CD14-positive monocyte (primary cell): ENCODE results near the gene NR1I3. TPM values are rescaled to one million over a fixed set of nuclear protein-coding genes. Genes with fewer than 3 reads are reported as not detected.

Experiments
- DNase-seq, 3 donors: peaks; one replicate each; pipeline ENCODE4 v3.0.0-alpha.2; 2011 to 2022
- H2AFZ ChIP-seq: 2 replicates; pipeline ENCODE4 v1.6.0; 2012; ENCODE audit warnings: mild to moderate bottlenecking, low read depth, low read length, inconsistent platforms; ENCODE audit not compliant: insufficient read depth, poor library complexity, severe bottlenecking
- H3K27ac ChIP-seq, 2 donors: 1 replicate in 1 of 2; 2 replicates in 1 of 2; pipeline ENCODE4 v1.5.1; 2012 to 2013; ENCODE audit warnings: low read length in 2 of 2, control low read depth in 1 of 2, inconsistent platforms in 1 of 2, low read depth in 1 of 2, mild to moderate bottlenecking in 1 of 2
- H3K27me3 ChIP-seq, 2 donors: one replicate each; pipeline versions ENCODE4 v1.6.0 to v1.6.1; 2011 to 2013; ENCODE audit warnings: low read length in 2 of 2; ENCODE audit not compliant: control insufficient read depth in 2 of 2, insufficient read depth in 2 of 2
- H3K36me3 ChIP-seq, 2 donors: replicated peaks in 1 of 2; 1 replicate in 1 of 2; 2 replicates in 1 of 2; pipeline versions ENCODE4 v1.5.1 to v1.6.1; 2012 to 2013; ENCODE audit warnings: low read length in 2 of 2, control low read depth in 1 of 2, inconsistent platforms in 1 of 2, mild to moderate bottlenecking in 1 of 2; ENCODE audit not compliant: insufficient read depth in 2 of 2, control insufficient read depth in 1 of 2
- H3K4me1 ChIP-seq, 2 donors: 1 replicate in 1 of 2; 2 replicates in 1 of 2; pipeline versions ENCODE4 v1.5.1 to v1.6.1; 2012 to 2013; ENCODE audit warnings: low read length in 2 of 2, control low read depth in 1 of 2, inconsistent platforms in 1 of 2, mild to moderate bottlenecking in 1 of 2, moderate library complexity in 1 of 2; ENCODE audit not compliant: insufficient read depth in 2 of 2, control insufficient read depth in 1 of 2
- H3K4me2 ChIP-seq: replicated peaks from 2 replicates; pipeline ENCODE3; 2012; ENCODE audit warnings: low read length, moderate library complexity, mild to moderate bottlenecking; ENCODE audit not compliant: poor library complexity, severe bottlenecking; ENCODE audit errors: extremely low read depth
- H3K4me3 ChIP-seq, 3 experiments: fragments of 200-600 bp in 1 of 3; sonication (generic) in 1 of 3; replicated peaks in 1 of 3; 1 replicate in 2 of 3; 2 replicates in 1 of 3; pipeline ENCODE4 v1.5.1; 2011 to 2013; ENCODE audit warnings: low read length in 3 of 3, mild to moderate bottlenecking in 3 of 3, control low read depth in 2 of 3, low read depth in 2 of 3, inconsistent platforms in 1 of 3, moderate library complexity in 1 of 3
- H3K79me2 ChIP-seq: 2 replicates; pipeline ENCODE4 v1.6.0; 2012; ENCODE audit warnings: mild to moderate bottlenecking, control low read depth, inconsistent platforms, low read length, moderate library complexity; ENCODE audit not compliant: insufficient read depth
- H3K9ac ChIP-seq: 2 replicates; pipeline ENCODE4 v1.6.0; 2017; ENCODE audit warnings: low read length, mild to moderate bottlenecking; ENCODE audit not compliant: insufficient read depth, poor library complexity, severe bottlenecking
- H3K9me3 ChIP-seq, 2 donors: replicated peaks in 1 of 2; 1 replicate in 1 of 2; 2 replicates in 1 of 2; pipeline versions ENCODE4 v1.5.1 to v1.6.1; 2012 to 2013; ENCODE audit warnings: low read length in 2 of 2, control low read depth in 1 of 2; ENCODE audit not compliant: control insufficient read depth in 1 of 2, insufficient read depth in 1 of 2
- H4K20me1 ChIP-seq: 2 replicates; pipeline ENCODE4 v1.6.0; 2012; ENCODE audit warnings: mild to moderate bottlenecking, low read length, control low read depth, moderate library complexity; ENCODE audit not compliant: insufficient read depth
- H3K27ac Mint-ChIP-seq, 7 donors: one replicate each; pipeline ENCODE4 v1.8.0; 2020; ENCODE audit warnings: mild to moderate bottlenecking in 7 of 7, mixed read lengths in 7 of 7, moderate library complexity in 6 of 7, inconsistent platforms in 2 of 7
- H3K27me3 Mint-ChIP-seq, 3 donors: one replicate each; pipeline ENCODE4 v1.8.0; 2021 to 2022; ENCODE audit warnings: low read depth in 3 of 3, mild to moderate bottlenecking in 3 of 3, mixed read lengths in 3 of 3, moderate library complexity in 3 of 3, inconsistent platforms in 1 of 3
- H3K36me3 Mint-ChIP-seq, 2 donors: one replicate each; pipeline ENCODE4 v1.8.0; 2020; ENCODE audit warnings: mixed read lengths in 2 of 2, inconsistent platforms in 1 of 2, mild to moderate bottlenecking in 1 of 2
- H3K4me1 Mint-ChIP-seq: one replicate; pipeline ENCODE4 v1.8.0; 2020; ENCODE audit warnings: mild to moderate bottlenecking, mixed read lengths
- H3K4me3 Mint-ChIP-seq, 2 donors: one replicate each; pipeline ENCODE4 v1.8.0; 2020; ENCODE audit warnings: mild to moderate bottlenecking in 2 of 2, mixed read lengths in 2 of 2, moderate library complexity in 1 of 2
- H3K9me3 Mint-ChIP-seq, 7 donors: one replicate each; pipeline ENCODE4 v1.8.0; 2020 to 2022; ENCODE audit warnings: mixed read lengths in 7 of 7, mild to moderate bottlenecking in 6 of 7, moderate library complexity in 6 of 7, inconsistent platforms in 2 of 7
- CTCF ChIP-seq: fragments of 200-600 bp; IDR thresholded peaks from one replicate; pipeline ENCODE4 v1.8.0; 2022; ENCODE audit warnings: antibody characterized with exemption, mild to moderate bottlenecking
- WGBS: methylation state at CpG from one replicate; pipeline ENCODE4 v1.1.5; 2013; ENCODE audit warnings: missing lambda C conversion rate; ENCODE audit not compliant: insufficient coverage; 5-methylcytosine and 5-hydroxymethylcytosine counted together
- intact Hi-C, 2 donors: fragments of 100-400 bp; cut with micrococcal nuclease; formaldehyde crosslinking; loops; one replicate each; pipeline versions ENCODE4 v1.15.0 to v1.15.1; 2023
- polyA plus RNA-seq, 3 donors: library from polyadenylated mRNA; depleted of rRNA in 1 of 3; unstranded in 2 of 3; stranded (reverse) in 1 of 3; fragments of 300-500 nt in 2 of 3; fragments of >200 nt in 1 of 3; fragmentation: Illumina TruSeq in 2 of 3; gene quantifications; 1 replicate in 2 of 3; 2 replicates in 1 of 3; pipeline ENCODE4 v1.2.3, GENCODE V29; 2012 to 2021

NR1I3 gene
- polyA plus RNA-seq, 3 donors: not detected

DNA sequence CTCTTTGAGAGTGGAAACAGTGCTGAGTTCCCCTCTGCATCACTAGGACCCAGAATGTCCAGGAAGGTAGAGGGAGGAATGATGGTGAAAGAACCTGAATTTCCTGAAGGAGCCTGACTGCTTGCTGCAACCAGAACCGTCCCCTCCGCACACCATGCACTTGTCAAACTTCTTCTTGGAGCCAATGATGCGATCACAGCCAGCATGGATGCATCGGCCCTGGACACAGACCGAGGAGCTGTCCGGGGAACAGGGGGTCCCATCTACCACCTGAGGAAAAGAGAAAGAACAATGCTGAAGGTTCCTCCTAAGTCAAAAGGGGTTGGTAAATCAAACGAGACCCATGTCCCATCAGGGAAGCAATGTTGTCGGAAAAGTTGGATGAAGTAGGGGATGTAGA lies 46.0 kb downstream of the NR1I3 start:
- Histone ChIP-seq H3K4me2 (no peak overlapping the region), H2AFZ (no peak overlapping the region), H3K27me3 (no peaks in the 10 kb centered on the region), H3K9ac (no peak overlapping the region), H3K4me1 (peaks cover 59 to 63% of the 10 kb centered on the region in 2 donors), H4K20me1 (no peaks in the 10 kb centered on the region), H3K79me2 (no peaks in the 10 kb centered on the region), H3K36me3 (no peaks in the 10 kb centered on the region), H3K27ac (no peak overlapping the region), H3K9me3 (no peaks in the 10 kb centered on the region), H3K4me3 (no peak overlapping the region)
- peak overlapping the region in 1 of 7 donors; percentile 30 for H3K27ac Mint-ChIP-seq
- peaks cover 0 to 4% (median 2%) of the 10 kb centered on the region in 3 donors for H3K27me3 Mint-ChIP-seq
- intact Hi-C loops: no loop called here
- no peak for TF ChIP-seq CTCF
- no peaks in the 10 kb centered on the region for H3K9me3 Mint-ChIP-seq
- no peak overlapping the region for H3K4me3 Mint-ChIP-seq
- 85% methylated on average over 6 of the region's 8 CpGs for WGBS
- no peak for DNase-seq
- peaks cover 0 to 3% of the 10 kb centered on the region in 2 donors for H3K36me3 Mint-ChIP-seq
- H3K4me1 Mint-ChIP-seq: peaks cover 67% of the 10 kb centered on the region

DNA sequence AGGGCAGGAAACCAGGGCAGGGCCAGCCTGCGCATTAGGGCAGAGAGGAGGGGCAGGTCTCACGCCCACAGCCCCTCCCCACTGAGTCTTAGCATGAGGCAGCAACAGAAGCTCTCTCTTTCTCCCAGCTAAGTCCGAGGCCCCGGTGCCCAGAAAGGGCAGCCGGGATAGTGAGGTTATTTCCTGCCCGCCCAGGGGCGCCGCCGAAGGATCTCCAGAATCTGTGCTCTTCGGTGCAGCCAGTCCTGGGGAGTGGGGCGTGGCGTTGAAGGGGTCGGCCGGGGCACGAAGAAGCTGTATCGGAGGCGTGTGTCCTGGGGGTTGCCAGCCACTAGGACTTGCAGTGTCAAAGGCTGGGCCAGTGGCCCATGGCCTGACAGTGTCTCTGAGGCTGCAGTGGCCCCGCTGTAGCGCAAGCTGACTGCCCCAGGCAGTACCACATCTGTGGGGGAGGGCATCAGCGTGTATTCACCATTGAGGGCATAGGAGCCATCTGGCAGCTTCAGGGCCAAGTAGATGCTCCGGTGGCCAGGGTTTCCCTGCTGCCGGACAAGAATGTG lies 47.0 kb downstream of the NR1I3 start:
- TF ChIP-seq CTCF: no peak
- H3K36me3 ChIP-seq: no peaks in the 10 kb centered on the region
- peak overlapping the region in 1 of 7 donors; percentile 4 for H3K27ac Mint-ChIP-seq

More for the DNA sequence above, 47.0 kb downstream of the NR1I3 start:
- no peak overlapping the region for H3K27ac ChIP-seq
- no peak overlapping the region for H3K4me2 ChIP-seq
- no peak overlapping the region for H3K9ac ChIP-seq
- no peaks in the 10 kb centered on the region for H4K20me1 ChIP-seq
- H3K9me3 ChIP-seq: no peaks in the 10 kb centered on the region
- 94% methylated on average over 18 of the region's 22 CpGs for WGBS
- no peak overlapping the region for H2AFZ ChIP-seq
- peaks cover 0 to 4% (median 1%) of the 10 kb centered on the region in 3 donors for H3K27me3 Mint-ChIP-seq
- H3K4me1 ChIP-seq: peaks cover 65 to 70% of the 10 kb centered on the region in 2 donors
- H3K27me3 ChIP-seq: no peaks in the 10 kb centered on the region
- H3K4me3 ChIP-seq: no peak overlapping the region
- DNase-seq: no peak
- intact Hi-C loops: no loop called here
- no peak overlapping the region for H3K4me3 Mint-ChIP-seq
- peaks cover 75% of the 10 kb centered on the region for H3K4me1 Mint-ChIP-seq
- H3K36me3 Mint-ChIP-seq: peaks cover 0 to 4% of the 10 kb centered on the region in 2 donors
- no peaks in the 10 kb centered on the region for H3K9me3 Mint-ChIP-seq
- H3K79me2 ChIP-seq: no peaks in the 10 kb centered on the region
